Measurements from ENCODE around the gene NHERF1.

DNA sequence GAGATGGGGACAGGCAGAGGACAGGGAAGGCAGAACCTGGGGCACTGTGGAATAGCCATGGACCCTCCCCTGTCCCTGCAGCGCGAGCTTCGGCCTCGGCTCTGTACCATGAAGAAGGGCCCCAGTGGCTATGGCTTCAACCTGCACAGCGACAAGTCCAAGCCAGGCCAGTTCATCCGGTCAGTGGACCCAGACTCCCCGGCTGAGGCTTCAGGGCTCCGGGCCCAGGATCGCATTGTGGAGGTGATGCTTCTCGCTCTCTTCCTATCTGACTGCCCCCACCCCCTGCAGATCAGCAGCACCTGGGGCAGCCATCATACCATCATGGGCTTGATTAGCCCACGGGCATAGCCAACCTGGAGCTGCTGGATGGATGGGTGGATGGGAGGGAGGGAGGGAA is 13.5 kb downstream of the NHERF1 start:
- TF ChIP-seq CTCF (IDR thresholded peaks at IDR 0.05) (no peak), MAX (IDR thresholded peaks at IDR 0.05; ENCODE audit: low read depth) (no peak), EP300 (IDR thresholded peaks at IDR 0.05; ENCODE audit: borderline replicate concordance in 1 of 2, low read depth in 1 of 2, low read length in 1 of 2) (no peak), SIN3A (IDR thresholded peaks at IDR 0.05; ENCODE audit: borderline replicate concordance, low read depth, low read length) (no peak), RXRA (IDR thresholded peaks at IDR 0.05; ENCODE audit: borderline replicate concordance, low read depth) (no peak), FOSL2 (IDR thresholded peaks at IDR 0.05; ENCODE audit: borderline replicate concordance, low read depth) (no peak), RAD21 (IDR thresholded peaks at IDR 0.05; ENCODE audit: low read length) (no peak), YY1 (IDR thresholded peaks at IDR 0.05; ENCODE audit: low read depth) (no peak), RFX5 (IDR thresholded peaks at IDR 0.05; ENCODE audit: low read length) (no peak), PBX3 (IDR thresholded peaks at IDR 0.05) (no peak), POLR2AphosphoS5 (IDR thresholded peaks at IDR 0.05; ENCODE audit: low read depth, low read length) (no peak), MXI1 (IDR thresholded peaks at IDR 0.05; ENCODE audit: low read depth, low read length) (no peak)
- TF ChIP-seq, protein P1, sequence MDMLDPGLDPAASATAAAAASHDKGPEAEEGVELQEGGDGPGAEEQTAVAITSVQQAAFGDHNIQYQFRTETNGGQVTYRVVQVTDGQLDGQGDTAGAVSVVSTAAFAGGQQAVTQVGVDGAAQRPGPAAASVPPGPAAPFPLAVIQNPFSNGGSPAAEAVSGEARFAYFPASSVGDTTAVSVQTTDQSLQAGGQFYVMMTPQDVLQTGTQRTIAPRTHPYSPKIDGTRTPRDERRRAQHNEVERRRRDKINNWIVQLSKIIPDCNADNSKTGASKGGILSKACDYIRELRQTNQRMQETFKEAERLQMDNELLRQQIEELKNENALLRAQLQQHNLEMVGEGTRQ (IDR thresholded peaks at IDR 0.05; ENCODE audit: borderline replicate concordance, low read depth, low read length), result no peak

All from SK-N-SH (cell line).